Measurements from ENCODE around the gene DGCR2.

DNA sequence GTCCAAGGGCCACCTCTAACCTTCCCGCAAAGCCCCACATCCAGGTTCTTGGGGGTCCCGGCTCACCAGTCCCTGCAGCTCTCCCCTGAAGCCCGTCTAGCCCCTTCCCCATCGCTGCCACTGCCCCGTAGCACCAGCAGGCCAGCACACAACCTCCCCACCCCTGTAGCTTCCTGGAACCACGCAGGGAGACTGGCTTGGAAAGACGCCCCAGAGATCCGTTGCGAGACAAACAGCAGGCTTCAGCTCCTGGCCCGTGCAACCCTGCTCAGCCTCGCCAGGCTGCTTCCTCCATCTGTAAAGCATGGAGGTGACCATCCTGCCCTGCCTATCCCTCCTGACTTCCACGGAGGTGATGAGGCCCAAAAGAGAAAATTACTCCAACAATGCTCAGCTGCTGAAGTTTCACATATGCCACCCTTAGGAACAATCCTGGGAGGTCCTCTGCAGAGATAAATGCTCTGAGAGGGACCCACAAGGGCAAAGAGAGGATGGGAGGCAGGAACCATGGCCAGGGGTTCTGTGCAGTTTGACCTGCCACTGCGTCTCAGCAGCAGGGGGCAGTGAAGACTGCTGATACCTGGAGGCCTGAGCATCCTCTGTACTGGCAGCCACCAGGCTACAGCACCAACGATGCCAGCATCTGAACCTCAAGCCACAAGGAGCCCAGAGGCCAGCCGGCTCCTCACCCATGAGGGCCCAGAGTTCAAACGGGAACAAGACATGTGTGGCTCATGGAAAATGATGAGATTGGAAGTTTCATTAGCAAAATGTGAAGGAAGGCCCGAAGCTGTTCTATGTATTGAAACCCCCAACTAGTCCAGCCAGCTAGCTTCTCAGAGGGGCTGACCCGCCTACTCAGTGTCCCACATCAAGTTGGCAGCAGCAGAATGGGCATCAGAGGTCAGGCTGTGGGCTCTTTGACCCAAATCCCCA, 16.1 kb downstream of the DGCR2 start:
- no peak for TF ChIP-seq NR2C2 (IDR thresholded peaks at IDR 0.05; ENCODE audit: borderline replicate concordance, control insufficient read depth, insufficient read length, low read depth)
- no peak for TF ChIP-seq MEF2A (IDR thresholded peaks at IDR 0.05; ENCODE audit: insufficient read depth, low read depth, low read length)
